GM19238 (cell line): ENCODE measurements around the gene FILIP1L.
"Not testable (repeated sequence)": the region's sequence is repeated elsewhere in the genome, so short reads cannot be mapped to it uniquely, and the experiment has no call there.

Experiments
- DNase-seq: peaks from one replicate; pipeline ENCODE4 v3.0.0; 2011; ENCODE audit warnings: low spot score; ENCODE audit not compliant: insufficient read length

The FILIP1L gene

DNA sequence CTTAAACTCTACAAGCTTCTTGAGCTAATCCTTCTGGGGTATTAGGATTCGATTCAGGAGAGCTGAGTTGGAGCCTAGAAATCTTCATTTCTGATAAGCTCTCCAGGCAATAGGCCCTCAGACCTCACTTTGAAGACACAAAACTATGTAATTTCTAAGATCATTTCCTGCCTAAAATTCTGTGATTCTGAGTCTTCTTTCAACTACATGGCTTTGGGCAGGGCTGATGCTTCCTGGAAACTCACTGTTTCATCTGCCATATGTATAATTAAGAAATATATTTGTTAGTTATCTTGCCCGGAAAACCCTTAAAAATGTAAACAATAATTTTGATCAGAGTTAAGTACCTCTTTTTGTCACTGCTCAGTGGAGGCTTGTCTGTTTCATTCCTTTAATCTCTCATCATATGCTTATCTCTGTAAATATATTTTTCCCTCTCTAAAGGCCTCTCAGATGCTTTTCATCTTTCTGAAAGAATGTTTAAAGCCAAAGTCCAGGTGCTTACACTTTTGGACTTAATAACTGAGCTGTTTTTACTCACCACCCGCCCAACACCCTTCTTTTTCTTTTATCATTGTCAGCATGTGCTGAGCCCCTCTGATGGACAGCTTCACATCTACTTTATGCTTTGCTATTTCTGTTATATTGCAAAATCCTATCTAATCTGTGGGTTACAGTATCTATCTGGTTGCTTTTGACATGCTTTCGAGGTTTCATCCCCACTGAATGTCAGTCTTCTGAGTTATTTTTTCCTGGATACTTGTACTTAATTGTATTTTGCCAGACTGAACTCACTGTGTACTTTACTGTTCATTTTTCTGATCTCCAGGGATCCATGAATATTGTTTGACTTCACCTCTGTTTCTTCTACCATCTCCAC lies 38.2 kb downstream of the FILIP1L start:
- DNase-seq, result no peak

DNA sequence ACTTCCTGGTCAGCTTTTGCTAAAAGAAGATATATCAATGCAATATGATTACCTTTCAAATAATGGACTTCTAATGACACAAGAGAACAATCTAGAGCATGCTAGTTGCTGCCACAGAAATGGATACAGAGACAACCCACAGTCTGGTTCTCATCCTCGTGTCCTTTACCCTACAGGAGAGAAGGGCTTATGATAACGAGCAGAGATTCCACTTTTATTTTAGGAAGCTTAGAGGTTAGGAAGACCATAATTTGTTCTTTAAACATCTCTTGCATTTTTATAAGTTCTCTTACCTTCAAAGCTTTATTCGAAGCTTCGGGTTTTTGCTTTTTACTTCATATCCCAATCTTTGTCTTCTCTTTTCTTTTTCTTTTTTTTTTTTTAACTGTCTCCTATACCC lies 39.1 kb downstream of the FILIP1L start:
- DNase-seq, result no peak

GRCh38 chr3:100073714-100074307 lies 40.5 kb downstream of the FILIP1L start:
- DNase-seq, result no peak

DNA sequence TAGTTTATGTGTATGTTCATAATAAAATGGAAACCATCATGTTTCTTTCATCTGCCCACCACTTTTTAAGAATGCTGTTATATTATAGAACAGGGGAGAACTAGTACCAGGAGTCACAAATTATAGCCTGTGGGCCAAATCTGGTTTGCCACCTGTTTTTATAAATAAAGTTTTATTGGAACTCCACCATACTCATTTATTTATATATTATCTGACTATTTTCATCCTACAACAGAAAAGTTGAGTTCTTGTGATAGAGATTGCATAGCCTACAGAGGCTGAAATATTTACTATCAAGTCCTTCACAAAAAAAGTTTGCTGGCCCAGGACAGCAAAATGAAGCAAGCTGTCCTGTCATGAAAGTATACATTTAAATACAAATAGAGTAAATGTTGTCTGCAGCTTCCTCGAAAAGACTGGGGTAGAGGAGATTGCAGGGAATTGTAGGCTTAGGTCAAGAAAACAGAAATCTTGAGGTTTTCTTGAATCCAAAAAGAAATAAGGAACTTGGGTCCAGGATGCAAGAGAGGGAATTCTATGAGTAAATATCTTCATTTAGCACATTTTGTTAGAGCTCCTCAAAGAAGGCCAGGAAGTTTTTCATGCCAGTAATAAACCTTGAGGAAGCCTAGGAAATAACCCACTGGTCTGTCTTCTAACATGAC lies 41.1 kb downstream of the FILIP1L start:
- no peak for DNase-seq

- DNase-seq, result no peak
These were observed 41.8 kb downstream of the FILIP1L start for GRCh38 chr3:100072326-100073048.

- DNase-seq, result no peak
These were observed 44.8 kb downstream of the FILIP1L start for GRCh38 chr3:100069472-100069871.

DNA sequence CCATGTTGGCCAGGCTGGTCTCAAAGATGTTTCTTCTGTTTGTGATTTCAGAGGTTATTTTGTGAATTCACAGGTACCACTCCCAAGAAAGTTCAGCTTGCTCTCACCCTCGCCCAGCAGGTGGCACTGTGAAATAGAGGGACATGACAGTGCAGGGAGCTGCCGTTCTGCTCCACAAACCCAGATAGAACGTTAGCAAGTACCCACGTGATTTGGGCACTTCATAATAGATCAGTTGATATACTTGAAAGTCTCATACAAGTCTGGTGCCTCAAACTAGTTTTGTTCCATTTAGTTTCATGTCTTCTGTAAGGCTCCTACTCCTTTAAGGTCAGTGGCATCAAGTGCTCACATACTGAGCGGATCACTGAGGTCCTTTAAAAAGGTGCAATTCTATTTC lies 45.5 kb downstream of the FILIP1L start:
- DNase-seq, result peak; percentile 29

DNA sequence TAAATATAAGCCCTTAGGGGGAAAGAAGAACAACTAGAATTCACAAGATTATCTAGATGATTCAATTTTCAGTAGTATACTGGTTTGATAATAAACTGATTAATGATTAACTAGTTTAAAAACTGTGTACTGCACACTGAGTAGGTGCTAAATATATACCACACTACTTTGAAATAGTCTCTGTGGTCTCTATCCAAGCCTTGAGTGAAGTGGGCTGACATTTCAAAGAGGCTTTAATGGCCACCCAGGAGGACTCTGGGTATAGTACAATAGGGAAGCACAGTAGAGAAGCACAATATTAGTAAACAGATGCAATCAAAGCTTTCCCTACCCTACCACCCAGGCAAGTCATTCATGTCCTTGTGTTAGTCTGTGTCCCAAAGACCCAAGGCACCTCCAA lies 46.7 kb downstream of the FILIP1L start:
- DNase-seq, result no peak

DNA sequence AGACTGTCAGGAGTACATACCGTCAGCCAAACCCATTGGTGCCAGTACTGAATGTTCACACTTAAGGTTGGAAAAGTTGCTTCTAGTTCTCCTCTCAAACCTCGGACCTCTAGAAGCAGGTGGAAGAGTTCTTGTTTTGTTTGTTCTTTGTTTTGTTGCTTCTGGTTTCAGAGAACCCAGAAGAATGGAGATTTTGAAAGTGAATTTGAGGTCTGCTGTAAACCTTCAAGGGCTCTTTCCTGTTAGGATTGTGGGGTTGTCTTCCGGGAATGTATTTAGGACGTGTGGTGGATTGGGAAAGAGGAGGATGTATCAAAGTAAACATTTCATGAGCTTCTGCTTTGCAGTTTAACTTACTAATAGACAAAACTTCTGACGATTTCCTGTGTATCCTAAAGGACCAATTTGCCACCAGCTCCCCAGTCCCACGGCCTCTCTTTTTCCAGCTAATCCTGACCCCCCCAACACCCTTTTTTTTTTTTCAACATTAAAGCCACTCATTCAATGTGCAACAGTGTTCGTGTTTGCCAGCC lies 50.3 kb downstream of the FILIP1L start:
- DNase-seq, result no peak

DNA sequence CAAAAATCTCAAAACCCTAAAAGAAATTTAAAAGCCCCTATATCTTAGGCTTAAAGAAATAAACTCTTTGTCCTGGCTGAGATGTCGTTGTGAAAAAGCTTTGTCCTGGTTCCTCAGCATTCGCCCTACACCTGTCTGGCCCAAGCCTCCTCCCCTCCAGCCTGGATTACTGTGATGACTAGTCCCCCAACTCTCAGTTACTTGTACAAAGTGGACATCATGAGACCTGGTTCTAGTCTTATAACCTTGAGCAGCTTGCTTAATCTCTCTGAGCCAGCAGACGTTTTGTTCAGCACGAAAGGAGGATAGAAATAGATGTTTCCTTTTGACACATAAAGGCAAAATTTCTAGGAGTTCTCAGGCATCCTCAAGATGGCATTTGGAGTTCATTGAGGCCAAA lies 51.6 kb downstream of the FILIP1L start:
- no peak for DNase-seq

- no peak for DNase-seq
These were observed 53.4 kb downstream of the FILIP1L start for GRCh38 chr3:100060685-100061484.

GRCh38 chr3:100059472-100059871 lies 54.8 kb downstream of the FILIP1L start:
- no peak for DNase-seq

GRCh38 chr3:100057716-100058575 lies 56.4 kb downstream of the FILIP1L start:
- no peak for DNase-seq

- DNase-seq, result no peak
These were observed 60.2 kb downstream of the FILIP1L start for GRCh38 chr3:100053951-100054620.

- DNase-seq, result not testable (repeated sequence)
These were observed 62.8 kb downstream of the FILIP1L start for GRCh38 chr3:100051513-100051912.

DNA sequence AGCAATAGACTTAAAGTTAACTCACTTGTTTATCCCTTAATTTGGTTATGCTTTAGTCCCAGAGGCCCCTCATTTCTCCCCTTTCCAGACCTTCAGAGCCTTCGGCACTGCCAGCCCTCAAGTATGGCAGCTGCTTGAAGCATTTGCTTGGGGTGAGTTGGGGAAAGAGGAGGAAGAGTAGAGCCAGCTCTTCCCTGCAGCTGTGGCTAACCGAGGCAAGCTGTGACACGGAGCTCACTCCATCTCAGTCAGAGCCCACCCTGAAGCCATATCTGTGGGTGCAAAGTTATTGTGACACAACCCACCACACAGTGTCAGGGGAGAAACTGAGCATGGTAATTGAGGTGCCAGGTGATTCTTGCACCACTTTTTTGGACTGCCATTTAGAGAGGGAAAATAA lies 66.1 kb downstream of the FILIP1L start:
- no peak for DNase-seq

- peak; percentile 28 for DNase-seq
These were observed 66.7 kb downstream of the FILIP1L start for GRCh38 chr3:100047455-100048141.

DNA sequence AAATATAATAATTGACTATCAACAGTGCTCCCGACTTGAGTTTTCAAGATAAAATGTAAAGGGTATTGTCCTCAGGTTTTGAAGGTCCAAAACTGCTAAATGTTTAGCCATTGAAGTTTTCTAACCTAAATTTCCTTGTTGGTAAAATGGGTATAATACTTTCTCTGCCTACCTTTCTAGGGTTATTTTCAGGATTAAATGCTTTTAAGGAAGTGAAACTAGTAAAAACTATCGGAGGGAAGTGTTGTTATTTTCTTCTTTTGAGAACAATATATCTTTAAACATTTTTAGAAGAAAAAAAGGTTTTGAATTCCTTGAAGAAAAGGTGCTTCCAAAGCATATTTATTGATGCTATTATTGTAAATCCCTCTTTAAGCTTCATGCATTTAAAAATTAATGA lies 67.3 kb downstream of the FILIP1L start:
- DNase-seq, result no peak

DNA sequence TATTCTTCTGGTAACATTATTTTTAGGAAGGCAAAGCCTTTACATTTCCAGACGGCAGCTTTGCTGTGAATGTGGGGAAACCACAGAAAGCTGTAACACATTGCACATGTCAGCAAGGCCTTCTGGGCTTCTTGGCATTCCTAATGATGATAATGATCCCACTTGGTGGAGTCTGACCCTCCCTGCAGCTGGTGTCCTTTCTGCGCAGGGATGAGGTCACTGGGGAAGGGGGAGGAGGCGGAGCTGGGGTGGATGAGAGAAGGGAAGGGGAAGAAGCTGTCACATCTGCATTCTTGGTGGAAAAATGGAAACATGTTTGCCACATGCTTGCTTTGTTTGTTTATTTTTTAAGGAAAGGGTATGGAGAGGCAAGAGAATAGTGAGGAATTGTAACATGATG lies 68.6 kb downstream of the FILIP1L start:
- no peak for DNase-seq
